CD8-positive, alpha-beta memory T cell (primary cell): Measurements from ENCODE around the gene INF2. TPM values are rescaled to one million over a fixed set of nuclear protein-coding genes. Genes with fewer than 3 reads are reported as not detected.
A peak's percentile ranks its signal among the peaks of the same experiment; 100 is the strongest.

ENCODE experiments used
- CTCF ChIA-PET: fragments of 350-600 bp; sonication (Branson Sonifier 250); formaldehyde crosslinking; loops from one replicate; lab custom pipeline; 2021; ENCODE audit warnings: antibody characterized with exemption; lab: Charles Lee
- POLR2A ChIA-PET: fragments of 350-600 bp; sonication (Branson Sonifier 250); formaldehyde crosslinking; loops from one replicate; lab custom pipeline; 2021; ENCODE audit warnings: antibody characterized with exemption; lab: Charles Lee
- DNase-seq, 5 donors: peaks; one replicate each; pipeline versions ENCODE4 v3.0.0 to v3.0.0-alpha.2; 2020 to 2022; ENCODE audit warnings: mixed read lengths in 1 of 5
- H3K27ac ChIP-seq: one replicate; pipeline ENCODE4 v1.7.0; 2013; ENCODE audit warnings: low read depth, mild to moderate bottlenecking, low read length, moderate library complexity
- H3K27me3 ChIP-seq: 2 replicates; pipeline ENCODE4 v1.7.0; 2013; ENCODE audit warnings: low read length, mild to moderate bottlenecking; ENCODE audit not compliant: insufficient read depth, poor library complexity, severe bottlenecking
- H3K36me3 ChIP-seq: 2 replicates; pipeline ENCODE4 v1.7.0; 2013; ENCODE audit warnings: mild to moderate bottlenecking, low read length, moderate library complexity; ENCODE audit not compliant: insufficient read depth
- H3K4me1 ChIP-seq: 2 replicates; pipeline ENCODE4 v1.7.0; 2013; ENCODE audit warnings: mild to moderate bottlenecking, low read length, moderate library complexity; ENCODE audit not compliant: insufficient read depth
- H3K4me3 ChIP-seq: 2 replicates; pipeline ENCODE4 v1.7.0; 2013; ENCODE audit warnings: mild to moderate bottlenecking, low read length
- H3K9me3 ChIP-seq: 2 replicates; pipeline ENCODE4 v1.7.0; 2013; ENCODE audit warnings: mild to moderate bottlenecking, low read length
- H3K27ac Mint-ChIP-seq, 8 donors: one replicate each; pipeline ENCODE4 v1.8.0; 2020 to 2021; ENCODE audit warnings: mixed read lengths in 8 of 8, mild to moderate bottlenecking in 6 of 8, inconsistent platforms in 3 of 8, moderate library complexity in 3 of 8
- H3K27me3 Mint-ChIP-seq, 2 donors: one replicate each; pipeline ENCODE4 v1.8.0; 2020 to 2021; ENCODE audit warnings: mixed read lengths in 2 of 2, mild to moderate bottlenecking in 1 of 2, moderate library complexity in 1 of 2
- H3K36me3 Mint-ChIP-seq, 3 donors: one replicate each; pipeline ENCODE4 v1.8.0; 2020 to 2021; ENCODE audit warnings: mixed read lengths in 3 of 3, inconsistent platforms in 1 of 3, mild to moderate bottlenecking in 1 of 3
- H3K4me1 Mint-ChIP-seq, 3 donors: one replicate each; pipeline ENCODE4 v1.8.0; 2020 to 2021; ENCODE audit warnings: mixed read lengths in 3 of 3, inconsistent platforms in 1 of 3, mild to moderate bottlenecking in 1 of 3
- H3K4me3 Mint-ChIP-seq, 7 donors: one replicate each; pipeline ENCODE4 v1.8.0; 2020 to 2021; ENCODE audit warnings: mixed read lengths in 7 of 7, mild to moderate bottlenecking in 6 of 7, moderate library complexity in 4 of 7, inconsistent platforms in 2 of 7
- H3K9me3 Mint-ChIP-seq, 5 donors: one replicate each; pipeline ENCODE4 v1.8.0; 2020 to 2022; ENCODE audit warnings: mixed read lengths in 5 of 5, mild to moderate bottlenecking in 3 of 5, moderate library complexity in 2 of 5, inconsistent platforms in 1 of 5
- polyA plus RNA-seq: library from polyadenylated mRNA; unstranded; fragments of 300-500 nt; fragmentation: Illumina TruSeq; gene quantifications from one replicate; pipeline ENCODE4 v1.2.3, GENCODE V29; 2021
- total RNA-seq, 2 experiments: library from RNA; stranded (reverse); gene quantifications; one replicate each; pipeline ENCODE4 v1.2.3, GENCODE V29; 2021

INF2 gene
- total and polyA plus RNA-seq, 3 experiments from 2014 or later: 4.6 to 56.3 (median 55.9) TPM

DNA sequence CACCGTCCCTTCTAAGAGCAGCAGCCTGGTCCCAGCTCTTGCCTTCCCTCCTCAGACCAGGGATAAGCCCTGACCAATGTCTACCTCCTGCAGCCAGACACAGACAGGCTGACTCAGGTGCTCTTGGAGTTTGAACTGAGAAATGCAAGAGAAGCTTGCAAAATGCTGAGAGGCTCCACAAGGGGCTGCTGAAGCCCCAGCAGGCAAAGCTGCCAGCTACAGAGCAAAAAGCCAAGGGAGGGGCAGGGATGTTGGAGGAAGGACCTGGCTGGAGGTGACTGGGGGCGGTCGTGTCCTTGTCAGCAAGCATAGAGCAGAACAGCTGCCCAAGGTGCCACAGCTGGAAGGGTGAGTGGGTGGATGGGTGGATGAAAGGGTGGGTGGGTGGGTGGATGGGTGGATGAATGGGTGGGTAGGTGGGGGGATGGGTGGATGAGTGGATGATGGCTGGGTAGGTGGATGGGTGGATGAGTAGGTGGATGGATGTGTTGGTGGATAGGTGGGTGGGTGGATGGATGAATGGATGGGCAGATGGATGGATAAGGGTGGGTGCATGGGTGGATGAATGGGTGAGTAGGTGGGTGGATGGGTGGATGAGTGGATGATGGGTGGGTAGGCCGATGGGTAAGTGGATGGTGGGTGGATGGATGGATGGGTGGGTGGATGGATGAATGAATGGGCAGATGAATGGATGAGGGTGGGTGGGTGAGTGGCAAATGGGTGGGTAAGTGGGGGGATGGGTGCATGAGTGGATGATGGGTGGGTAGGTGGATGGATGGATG lies 4.0 kb upstream of the INF2 start:
- no peaks in the 10 kb centered on the region for H3K36me3 Mint-ChIP-seq

DNA sequence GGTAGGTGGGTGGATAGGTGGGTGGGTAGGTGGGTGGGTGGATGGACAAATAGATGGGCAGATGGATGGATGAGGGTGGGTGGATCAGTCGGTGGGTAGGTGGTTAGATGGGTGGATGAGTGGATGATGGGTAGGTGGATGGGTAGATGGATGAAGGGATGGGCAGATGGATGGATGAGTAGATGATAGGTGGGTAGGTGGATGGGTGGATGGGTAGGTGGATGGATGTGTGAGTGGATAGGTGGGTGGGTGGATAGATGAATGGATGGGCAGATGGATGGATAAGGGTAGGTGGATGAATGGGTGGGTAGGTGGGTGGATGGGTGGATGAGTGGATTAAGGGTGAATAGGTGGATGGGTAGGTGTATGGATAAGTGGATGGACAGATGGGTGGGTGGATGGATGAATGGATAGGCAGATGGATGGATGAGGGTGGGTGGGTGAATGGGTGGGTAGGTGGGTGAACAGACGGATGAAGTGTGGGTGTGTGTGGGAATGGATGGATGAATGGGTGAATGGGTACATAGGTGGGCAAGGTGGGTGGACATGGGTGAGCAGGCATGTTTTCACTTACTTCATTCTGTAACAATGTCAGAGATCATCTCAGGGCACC lies 3.3 kb upstream of the INF2 start:
- peaks cover 46% of the 10 kb centered on the region for H3K4me1 ChIP-seq
- ChIA-PET POLR2A (no interaction called here), CTCF (no interaction called here)
- Mint-ChIP-seq H3K36me3 (no peaks in the 10 kb centered on the region), H3K4me3 (peak overlapping the region in 3 of 7 donors; percentile 13 to 29 (median 27)), H3K27ac (no peak overlapping the region), H3K4me1 (peaks cover 19 to 50% (median 29%) of the 10 kb centered on the region in 3 donors), H3K27me3 (peaks cover 0 to 2% of the 10 kb centered on the region in 2 donors), H3K9me3 (no peaks in the 10 kb centered on the region)
- no peak for DNase-seq
- no peaks in the 10 kb centered on the region for H3K27me3 ChIP-seq
- H3K36me3 ChIP-seq: no peaks in the 10 kb centered on the region
- H3K4me3 ChIP-seq: no peak overlapping the region
- H3K27ac ChIP-seq: no peak overlapping the region
- no peaks in the 10 kb centered on the region for H3K9me3 ChIP-seq

More for the DNA sequence above, 4.0 kb upstream of the INF2 start:
- no peaks in the 10 kb centered on the region for H3K27me3 ChIP-seq
- H3K9me3 Mint-ChIP-seq: no peaks in the 10 kb centered on the region
- CTCF ChIA-PET: interaction anchor here (1.0 to 1.7 kb wide), 3 partner anchors 9 to 20 kb away, joined by 3 to 5 read pairs (median 4); no protein-coding TSS in a partner anchor
- H3K4me1 Mint-ChIP-seq: peaks cover 13 to 43% (median 27%) of the 10 kb centered on the region in 3 donors
- POLR2A ChIA-PET: no interaction called here
- H3K27me3 Mint-ChIP-seq: peaks cover 0 to 2% of the 10 kb centered on the region in 2 donors
- no peaks in the 10 kb centered on the region for H3K9me3 ChIP-seq
- H3K27ac Mint-ChIP-seq: peak overlapping the region in 4 of 8 donors; percentile 4 to 93 (median 30)
- no peak overlapping the region for H3K27ac ChIP-seq
- DNase-seq: no peak
- H3K4me1 ChIP-seq: peaks cover 39% of the 10 kb centered on the region
- H3K36me3 ChIP-seq: no peaks in the 10 kb centered on the region
- no peak overlapping the region for H3K4me3 ChIP-seq
- peak overlapping the region in 3 of 7 donors; percentile 12 to 84 (median 22) for H3K4me3 Mint-ChIP-seq

DNA sequence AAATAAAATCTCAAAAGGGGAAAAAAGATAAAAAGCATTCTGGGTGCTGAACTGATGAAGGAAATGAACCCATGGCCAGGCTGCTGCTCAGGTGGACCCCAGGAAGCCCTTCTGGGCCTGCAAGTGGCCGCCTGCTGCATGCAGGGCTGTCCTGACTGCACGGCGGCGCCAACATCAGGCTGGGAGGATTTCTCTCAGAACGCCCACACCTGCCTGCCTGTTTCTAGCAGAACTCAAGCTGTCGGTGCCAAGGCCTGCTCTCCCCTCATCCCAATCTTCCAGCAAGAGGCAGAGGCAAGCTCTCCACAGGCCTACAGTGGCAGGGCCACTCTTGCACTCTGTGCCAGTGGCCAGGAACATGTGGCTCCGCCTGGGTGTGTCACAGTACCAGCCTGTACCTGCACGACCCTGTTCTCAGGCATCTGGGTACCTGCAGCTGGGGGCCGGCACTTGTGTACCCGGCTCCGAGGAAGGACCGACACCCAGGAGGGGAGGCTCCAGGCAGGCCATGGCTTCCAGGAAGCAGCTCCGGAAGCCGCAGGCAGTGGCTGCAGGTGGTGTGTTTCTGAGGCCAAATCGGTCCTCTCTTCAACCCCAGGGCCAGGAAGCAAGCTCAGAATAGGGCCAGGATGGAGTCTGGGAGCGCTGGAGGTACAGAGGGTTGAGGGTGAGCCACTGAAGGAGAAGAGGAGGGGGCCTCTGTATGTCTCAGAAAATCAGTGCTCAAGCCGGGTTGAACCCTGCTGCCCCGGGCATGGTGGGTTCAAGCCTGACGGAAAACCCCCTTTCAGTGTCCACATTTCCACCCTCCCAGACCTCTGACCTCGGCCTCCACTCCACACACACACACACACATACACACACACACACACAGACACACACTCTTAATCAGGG lies 2.5 kb upstream of the INF2 start:
- Mint-ChIP-seq H3K27me3 (peaks cover 0 to 2% of the 10 kb centered on the region in 2 donors), H3K4me1 (peaks cover 24 to 55% (median 32%) of the 10 kb centered on the region in 3 donors), H3K4me3 (peak overlapping the region in 6 of 7 donors; percentile 20 to 56 (median 38)), H3K27ac (peak overlapping the region in 5 of 8 donors; percentile 12 to 96 (median 62)), H3K9me3 (no peaks in the 10 kb centered on the region), H3K36me3 (no peaks in the 10 kb centered on the region)
- H3K27ac ChIP-seq: no peak overlapping the region
- H3K9me3 ChIP-seq: no peaks in the 10 kb centered on the region
- no peak for DNase-seq
- H3K27me3 ChIP-seq: no peaks in the 10 kb centered on the region
- no peaks in the 10 kb centered on the region for H3K36me3 ChIP-seq
- peaks cover 53% of the 10 kb centered on the region for H3K4me1 ChIP-seq
- H3K4me3 ChIP-seq: no peak overlapping the region
- POLR2A ChIA-PET: no interaction called here
- CTCF ChIA-PET: interaction anchor here (0.7 to 3.3 kb wide), 2 partner anchors 9 to 19 kb away, joined by 3 to 9 read pairs; no protein-coding TSS in a partner anchor

DNA sequence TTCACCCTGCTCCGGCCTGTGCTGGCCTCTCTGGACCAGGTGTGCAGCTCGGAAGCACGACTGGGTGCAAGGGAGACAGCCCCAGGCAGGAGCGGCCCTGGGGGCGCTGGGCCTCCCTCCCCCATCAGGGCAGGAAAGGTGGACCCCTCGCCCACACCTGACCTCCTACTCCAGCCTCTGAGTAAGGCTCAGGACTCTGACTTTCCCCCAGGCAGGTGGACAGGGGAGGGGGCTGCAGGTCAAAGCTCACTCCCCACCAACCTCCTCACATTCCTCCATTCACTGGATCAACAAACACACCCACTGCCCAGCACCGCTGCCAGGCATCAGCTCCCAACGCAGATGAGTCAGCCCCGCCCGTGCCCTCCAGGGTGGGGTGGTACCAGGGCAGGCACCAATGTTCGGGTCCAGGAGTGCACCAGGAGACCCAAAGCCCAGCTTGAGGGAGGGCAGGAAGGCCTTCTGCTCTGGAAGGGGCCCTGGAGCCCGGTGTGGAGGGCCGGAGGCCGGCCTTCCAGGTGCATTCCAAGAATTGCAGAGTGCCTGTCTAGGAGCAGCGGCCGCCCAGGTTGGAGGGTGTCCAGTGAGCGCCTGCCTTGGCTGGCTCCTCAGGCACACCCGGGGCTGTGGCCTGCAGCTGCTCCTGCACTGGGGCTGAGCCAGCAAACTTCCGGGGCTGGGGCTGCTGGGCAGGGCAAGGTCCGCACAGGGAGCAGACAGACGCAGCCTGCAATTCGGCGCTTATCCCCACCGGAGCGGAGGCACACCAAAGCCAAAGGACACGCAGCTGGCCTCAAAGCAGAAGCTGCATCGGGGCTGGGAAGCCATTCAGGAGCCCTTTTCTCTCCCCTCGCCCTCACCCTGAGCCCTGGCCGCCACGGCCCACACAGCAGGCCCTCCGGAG lies 1.6 kb upstream of the INF2 start:
- peaks cover 57% of the 10 kb centered on the region for H3K4me1 ChIP-seq
- peak overlapping the region in 6 of 7 donors; percentile 8 to 69 (median 50) for H3K4me3 Mint-ChIP-seq
- no peak for DNase-seq
- peak overlapping the region in 5 of 8 donors; percentile 36 to 80 (median 54) for H3K27ac Mint-ChIP-seq
- ChIA-PET POLR2A (no interaction called here), CTCF (interaction anchor here (3.3 kb wide), 1 partner anchor 10 kb away, joined by 9 read pairs; no protein-coding TSS in a partner anchor)
- peaks cover 26 to 62% (median 32%) of the 10 kb centered on the region in 3 donors for H3K4me1 Mint-ChIP-seq
- no peaks in the 10 kb centered on the region for H3K36me3 ChIP-seq
- no peak overlapping the region for H3K4me3 ChIP-seq
- no peaks in the 10 kb centered on the region for H3K9me3 ChIP-seq
- no peak overlapping the region for H3K27ac ChIP-seq
- no peaks in the 10 kb centered on the region for H3K36me3 Mint-ChIP-seq
- peaks cover 0 to 2% of the 10 kb centered on the region in 2 donors for H3K27me3 Mint-ChIP-seq
- H3K27me3 ChIP-seq: no peaks in the 10 kb centered on the region
- H3K9me3 Mint-ChIP-seq: no peaks in the 10 kb centered on the region

DNA sequence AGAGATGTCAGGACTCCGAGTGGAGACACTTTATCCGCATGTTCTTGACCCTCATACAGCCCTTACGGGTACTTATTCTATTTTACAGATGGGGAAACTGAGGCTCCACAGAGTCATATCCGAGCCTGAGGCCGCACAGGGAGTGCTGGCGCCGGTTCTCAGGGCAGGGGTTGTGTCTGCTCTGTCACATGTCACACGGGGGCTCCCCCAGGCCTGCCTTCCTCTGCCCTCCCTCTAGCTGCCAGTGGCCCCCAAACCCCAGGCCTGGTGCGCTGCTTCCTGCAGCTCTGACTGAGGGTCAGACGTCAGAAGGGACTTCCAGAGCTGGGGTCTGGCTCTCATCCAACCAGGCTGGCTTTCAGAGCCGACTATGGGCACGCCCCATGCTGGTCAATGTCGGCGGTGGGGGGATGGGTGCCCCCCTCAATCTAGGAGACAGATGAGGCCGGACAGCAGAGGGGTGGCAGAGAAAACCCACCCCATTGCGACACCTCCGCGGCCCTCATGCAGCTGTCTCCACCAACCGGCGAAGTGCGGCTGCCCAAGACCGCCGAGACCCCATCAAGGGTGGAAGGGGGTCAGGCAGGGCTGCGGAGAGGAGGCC lies 811 bp upstream of the INF2 start:
- H3K9me3 ChIP-seq: no peaks in the 10 kb centered on the region
- no peak overlapping the region for H3K4me3 ChIP-seq
- DNase-seq: no peak
- no peak overlapping the region for H3K27ac ChIP-seq
- H3K27me3 ChIP-seq: no peaks in the 10 kb centered on the region
- Mint-ChIP-seq H3K4me3 (peak overlapping the region; percentile 33 to 83 (median 52)), H3K27me3 (peaks cover 0 to 2% of the 10 kb centered on the region in 2 donors), H3K36me3 (no peaks in the 10 kb centered on the region), H3K27ac (peak overlapping the region in 2 of 8 donors; percentile 36 to 54), H3K9me3 (no peaks in the 10 kb centered on the region), H3K4me1 (peaks cover 27 to 67% (median 32%) of the 10 kb centered on the region in 3 donors)
- H3K4me1 ChIP-seq: peaks cover 60% of the 10 kb centered on the region
- POLR2A ChIA-PET: no interaction called here
- H3K36me3 ChIP-seq: no peaks in the 10 kb centered on the region
- CTCF ChIA-PET: interaction anchor here (3.3 kb wide), 1 partner anchor 11 kb away, joined by 9 read pairs; no protein-coding TSS in a partner anchor

DNA sequence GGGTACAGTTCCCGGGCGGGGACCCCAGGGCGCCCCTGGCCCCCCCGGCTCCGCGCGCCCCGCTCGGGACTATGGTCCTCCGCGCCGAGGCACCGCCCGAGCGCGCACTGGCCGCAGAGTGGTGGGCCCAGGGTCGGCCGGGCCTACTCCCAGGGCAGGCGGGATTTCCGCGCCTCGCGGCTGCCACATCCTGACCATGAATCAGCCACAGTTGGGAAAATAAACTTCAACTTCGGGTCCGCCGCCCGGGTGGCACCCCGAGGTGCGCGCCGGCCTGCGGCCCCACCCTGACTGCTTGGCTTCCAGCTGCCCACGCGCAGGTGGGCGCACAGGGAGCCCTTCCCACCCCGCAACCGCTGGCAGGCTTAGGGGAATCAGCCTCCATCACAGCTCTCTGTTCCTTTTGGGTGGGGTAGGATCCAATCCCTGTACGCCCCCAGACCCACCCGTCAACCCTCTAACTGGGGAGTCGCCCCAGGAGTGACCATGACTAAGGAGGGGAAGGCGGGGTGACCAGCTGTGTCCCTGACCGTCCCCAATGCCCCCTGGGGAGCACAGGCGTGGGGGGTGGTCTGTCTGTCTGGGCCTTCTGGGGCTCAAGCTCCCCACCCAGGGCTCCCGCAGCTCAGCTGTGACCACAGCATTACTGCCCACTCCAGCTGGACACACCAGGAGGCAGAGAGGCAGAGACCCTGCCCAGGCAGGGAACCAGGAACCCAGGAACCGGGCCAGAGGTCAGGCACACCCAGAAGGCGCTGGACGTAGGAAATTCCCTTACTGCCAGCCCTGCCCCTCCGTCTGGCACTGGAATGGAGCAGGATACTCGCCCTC lies 678 bp downstream of the INF2 start:
- CTCF ChIA-PET: interaction anchor here (1.2 to 3.3 kb wide), 5 partner anchors 11 to 17 kb away, joined by 3 to 9 read pairs (median 3); no protein-coding TSS in a partner anchor
- peaks cover 33 to 69% (median 35%) of the 10 kb centered on the region in 3 donors for H3K4me1 Mint-ChIP-seq
- peak overlapping the region; percentile 16 for H3K27ac ChIP-seq

More for the DNA sequence above, 678 bp downstream of the INF2 start:
- Histone ChIP-seq H3K36me3 (no peaks in the 10 kb centered on the region), H3K4me3 (peak overlapping the region; percentile 62), H3K4me1 (peaks cover 71% of the 10 kb centered on the region), H3K27me3 (no peaks in the 10 kb centered on the region), H3K9me3 (no peaks in the 10 kb centered on the region)
- Mint-ChIP-seq H3K27me3 (peaks cover 0 to 2% of the 10 kb centered on the region in 2 donors), H3K4me3 (peak overlapping the region in 6 of 7 donors; percentile 51 to 84 (median 72)), H3K27ac (peak overlapping the region in 3 of 8 donors; percentile 51 to 76 (median 74)), H3K36me3 (no peaks in the 10 kb centered on the region), H3K9me3 (no peaks in the 10 kb centered on the region)
- no peak for DNase-seq
- POLR2A ChIA-PET: interaction anchor here (1.2 kb wide), 1 partner anchor 12 kb away, joined by 3 read pairs; no protein-coding TSS in a partner anchor
